Glutamatergic neuron (in vitro differentiated cells): ENCODE results near the gene LRCH1. TPM values are rescaled to one million over a fixed set of nuclear protein-coding genes. Genes with fewer than 3 reads are reported as not detected.
A peak's percentile ranks its signal among the peaks of the same experiment; 100 is the strongest.

ENCODE experiments used
- DNase-seq: peaks from one replicate; pipeline ENCODE4 v3.0.0; 2022
- H3K27ac Mint-ChIP-seq: one replicate; pipeline ENCODE4 v1.8.0; 2020; ENCODE audit warnings: mild to moderate bottlenecking, mixed read lengths, inconsistent platforms; ENCODE audit not compliant: unreplicated experiment
- H3K27me3 Mint-ChIP-seq: one replicate; pipeline ENCODE4 v1.8.0; 2020; ENCODE audit warnings: mild to moderate bottlenecking, moderate library complexity, mixed read lengths, inconsistent platforms; ENCODE audit not compliant: unreplicated experiment
- H3K36me3 Mint-ChIP-seq: one replicate; pipeline ENCODE4 v1.8.0; 2020; ENCODE audit warnings: mild to moderate bottlenecking, mixed read lengths, inconsistent platforms; ENCODE audit not compliant: unreplicated experiment
- H3K4me1 Mint-ChIP-seq: one replicate; pipeline ENCODE4 v1.8.0; 2020; ENCODE audit warnings: mild to moderate bottlenecking, low read depth, mixed read lengths, inconsistent platforms; ENCODE audit not compliant: unreplicated experiment
- H3K4me3 Mint-ChIP-seq: one replicate; pipeline ENCODE4 v1.8.0; 2020; ENCODE audit warnings: mild to moderate bottlenecking, mixed read lengths, inconsistent platforms; ENCODE audit not compliant: unreplicated experiment
- H3K9me3 Mint-ChIP-seq: one replicate; pipeline ENCODE4 v1.8.0; 2020; ENCODE audit warnings: mild to moderate bottlenecking, moderate library complexity, mixed read lengths, inconsistent platforms; ENCODE audit not compliant: unreplicated experiment
- total RNA-seq: library from RNA; stranded (reverse); fragmentation: NEBNext Ultra II Directional; extraction: Animal tissue kit (Norgen Biotek cat#: 25700); gene quantifications from one replicate; pipeline ENCODE4 v1.2.1, GENCODE V29; 2021; ENCODE audit not compliant: unreplicated experiment
- TF ChIP-seq, protein P1 (sequence below): fragments of 200-600 bp; sonication (generic); IDR thresholded peaks from one replicate; pipeline ENCODE4 v1.5.0; 2021; ENCODE audit not compliant: partially characterized antibody, unreplicated experiment

LRCH1 gene
- total RNA-seq, 1 donor from 2014 or later: 40.6 TPM

DNA sequence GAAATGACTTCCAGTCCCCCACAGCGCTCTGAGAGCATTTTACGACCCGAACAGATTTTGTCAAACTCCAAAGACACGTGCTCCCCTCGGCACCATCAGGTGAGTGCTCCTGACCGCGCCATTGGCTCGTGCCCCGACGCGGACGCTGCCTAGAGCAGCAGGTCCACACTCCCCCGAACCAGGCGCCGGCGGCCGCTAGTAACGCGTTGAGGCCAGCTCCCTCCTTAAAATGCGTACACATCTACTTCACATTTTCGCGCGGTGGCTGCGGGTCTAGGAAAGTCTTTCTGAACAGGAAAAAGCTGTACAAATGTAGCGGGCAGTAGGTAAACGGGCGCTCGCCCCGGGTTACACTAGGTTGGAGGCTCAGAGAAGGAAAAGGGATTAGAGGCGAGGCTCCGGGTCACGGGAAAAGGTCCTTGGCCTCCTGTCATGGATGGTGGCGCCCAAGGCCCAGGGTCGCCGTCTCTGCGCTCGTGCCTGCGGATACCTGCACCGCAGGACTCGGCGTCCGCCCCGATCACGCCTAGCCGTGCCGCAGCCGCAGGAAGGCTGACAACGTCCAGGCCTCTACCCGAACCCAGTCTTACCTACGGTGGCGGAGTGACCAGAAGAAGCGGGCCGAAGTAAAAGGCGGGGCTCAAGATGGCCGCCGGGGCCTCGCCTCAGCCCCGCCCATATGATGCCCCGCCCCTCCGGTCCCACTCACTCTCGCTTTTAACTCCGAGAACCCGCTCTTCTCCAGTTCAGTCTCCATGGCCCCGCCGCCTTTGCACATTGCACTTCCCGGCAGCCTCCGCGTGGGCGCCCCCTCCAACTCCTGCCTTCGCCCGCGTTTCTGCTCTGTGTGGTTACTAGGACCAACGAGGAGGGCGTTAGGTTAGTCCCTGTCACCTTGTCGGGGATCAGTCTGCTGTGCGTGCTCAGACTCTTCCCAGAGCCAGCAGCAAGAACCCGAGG is 243.8 kb downstream of the LRCH1 start, which contains the start of gene ESD:
Gene ESD (minus strand): TSS at position 647 of the 960 bp plus-strand sequence. CDS start 5,748 bp downstream, outside the sequence.
- DNase-seq: peak; percentile 94
- Mint-ChIP-seq H3K4me1 (peaks cover 9% of the 10 kb centered on the region), H3K4me3 (peak within 1 kb of the TSS; percentile 92), H3K36me3 (no peaks in the 10 kb centered on the region), H3K9me3 (peaks cover 11% of the 10 kb centered on the region), H3K27me3 (peaks cover 2% of the 10 kb centered on the region), H3K27ac (peak within 1 kb of the TSS; percentile 97)
- TF ChIP-seq, protein P1, sequence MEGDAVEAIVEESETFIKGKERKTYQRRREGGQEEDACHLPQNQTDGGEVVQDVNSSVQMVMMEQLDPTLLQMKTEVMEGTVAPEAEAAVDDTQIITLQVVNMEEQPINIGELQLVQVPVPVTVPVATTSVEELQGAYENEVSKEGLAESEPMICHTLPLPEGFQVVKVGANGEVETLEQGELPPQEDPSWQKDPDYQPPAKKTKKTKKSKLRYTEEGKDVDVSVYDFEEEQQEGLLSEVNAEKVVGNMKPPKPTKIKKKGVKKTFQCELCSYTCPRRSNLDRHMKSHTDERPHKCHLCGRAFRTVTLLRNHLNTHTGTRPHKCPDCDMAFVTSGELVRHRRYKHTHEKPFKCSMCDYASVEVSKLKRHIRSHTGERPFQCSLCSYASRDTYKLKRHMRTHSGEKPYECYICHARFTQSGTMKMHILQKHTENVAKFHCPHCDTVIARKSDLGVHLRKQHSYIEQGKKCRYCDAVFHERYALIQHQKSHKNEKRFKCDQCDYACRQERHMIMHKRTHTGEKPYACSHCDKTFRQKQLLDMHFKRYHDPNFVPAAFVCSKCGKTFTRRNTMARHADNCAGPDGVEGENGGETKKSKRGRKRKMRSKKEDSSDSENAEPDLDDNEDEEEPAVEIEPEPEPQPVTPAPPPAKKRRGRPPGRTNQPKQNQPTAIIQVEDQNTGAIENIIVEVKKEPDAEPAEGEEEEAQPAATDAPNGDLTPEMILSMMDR: no peak

GRCh38 chr13:46797501-46798237 is 244.7 kb downstream of the LRCH1 start:
- Mint-ChIP-seq H3K27ac (peak overlapping the region; percentile 97), H3K4me1 (peaks cover 9% of the 10 kb centered on the region), H3K4me3 (peak overlapping the region; percentile 92), H3K27me3 (peaks cover 2% of the 10 kb centered on the region), H3K36me3 (no peaks in the 10 kb centered on the region), H3K9me3 (peaks cover 11% of the 10 kb centered on the region)
- no peak for DNase-seq
- TF ChIP-seq, protein P1: no peak

DNA sequence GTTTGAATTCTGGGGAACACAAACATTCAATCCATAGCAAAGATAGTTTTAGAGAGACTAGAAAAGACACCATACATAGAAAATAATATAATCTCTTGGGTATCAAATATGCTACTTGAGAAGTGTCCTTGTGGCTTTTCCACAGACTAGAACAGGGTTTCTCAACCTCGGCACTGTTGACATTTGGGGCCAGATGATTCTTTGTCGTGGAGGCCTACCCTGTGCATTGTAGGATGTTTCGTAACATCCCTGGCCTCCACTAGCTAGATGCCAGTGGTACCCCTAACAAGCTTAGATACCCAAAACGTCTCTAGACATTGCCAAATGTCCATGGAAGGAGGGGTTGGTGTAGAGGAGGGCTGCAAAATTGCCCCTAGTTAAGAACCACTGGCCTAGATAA is 246.2 kb downstream of the LRCH1 start:
- no peak overlapping the region for H3K4me3 Mint-ChIP-seq
- H3K27me3 Mint-ChIP-seq: peaks cover 2% of the 10 kb centered on the region
- TF ChIP-seq, protein P1: no peak
- H3K9me3 Mint-ChIP-seq: peaks cover 11% of the 10 kb centered on the region
- H3K27ac Mint-ChIP-seq: no peak overlapping the region
- no peaks in the 10 kb centered on the region for H3K36me3 Mint-ChIP-seq
- DNase-seq: no peak
- H3K4me1 Mint-ChIP-seq: peaks cover 7% of the 10 kb centered on the region

DNA sequence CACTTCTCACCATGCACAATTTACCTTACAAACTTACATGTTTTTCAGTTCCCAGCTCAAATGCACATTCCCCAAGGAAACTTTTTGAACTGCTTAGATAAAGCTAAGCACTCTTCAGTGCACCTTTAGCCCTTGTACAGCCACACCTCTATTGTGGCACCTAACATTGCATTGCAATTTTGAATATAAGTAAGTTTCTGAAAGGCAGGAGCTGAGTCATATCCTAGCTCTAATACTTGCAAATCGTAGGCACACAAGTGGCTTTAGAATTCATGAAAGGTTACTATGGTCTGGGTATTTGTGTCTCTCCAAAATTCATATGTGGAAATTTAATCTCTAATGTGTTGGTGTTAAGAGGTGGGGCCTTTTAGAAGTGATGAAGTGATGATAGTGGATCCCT is 248.9 kb downstream of the LRCH1 start:
- Mint-ChIP-seq H3K36me3 (no peaks in the 10 kb centered on the region), H3K9me3 (peaks cover 6% of the 10 kb centered on the region), H3K27ac (no peak overlapping the region), H3K27me3 (peaks cover 1% of the 10 kb centered on the region), H3K4me3 (no peak overlapping the region), H3K4me1 (peaks cover 5% of the 10 kb centered on the region)
- TF ChIP-seq, protein P1: no peak
- no peak for DNase-seq

Other genes starting within 250 kb of the LRCH1 start
- gene RUBCNL, start 165.9 kb upstream of the LRCH1 start, total RNA-seq: 1.9 TPM
- 90.4 TPM for gene ESD, start 244.0 kb downstream of the LRCH1 start, total RNA-seq